GM13976 (cell line): ENCODE results near the gene SEMA7A.
"Not testable (repeated sequence)": the region's sequence is repeated elsewhere in the genome, so short reads cannot be mapped to it uniquely, and the experiment has no call there.

Experiments
- DNase-seq: peaks from one replicate; pipeline ENCODE4 v3.0.0; 2012; ENCODE audit warnings: low spot score
- CTCF ChIP-seq: IDR thresholded peaks from 2 replicates; pipeline ENCODE4 v1.5.1; 2012; ENCODE audit warnings: borderline replicate concordance, mild to moderate bottlenecking; ENCODE audit not compliant: insufficient read depth; ENCODE audit errors: extremely low read depth, missing control alignments, control extremely low read depth
- in situ Hi-C: fragments of 300-500 bp; cut with MboI; formaldehyde crosslinking; loops from one replicate; pipeline ENCODE4 v1.12.0; 2022; ENCODE audit warnings: low sequenced_read_pairs, mixed read lengths, inconsistent platforms; ENCODE audit not compliant: unreplicated experiment

SEMA7A gene

DNA sequence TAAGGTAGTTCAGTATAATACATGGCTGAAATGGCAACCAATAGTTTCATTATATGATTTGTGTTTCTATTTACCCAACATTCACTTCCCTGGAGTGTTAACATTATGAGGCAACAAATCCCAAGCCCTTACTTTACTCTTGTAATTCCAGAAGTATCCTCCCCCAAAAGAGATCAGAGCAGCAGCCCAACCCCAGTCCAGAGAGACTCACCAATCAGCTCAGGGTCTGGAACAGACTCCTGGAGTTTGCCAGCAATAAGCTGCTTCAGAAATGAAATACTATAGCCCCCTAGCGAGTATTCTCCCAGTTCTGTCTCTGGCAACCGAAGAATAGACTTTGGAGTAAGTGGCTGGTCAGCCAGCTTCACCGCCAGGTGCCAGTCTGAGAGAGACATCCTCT, 24.7 kb upstream of the SEMA7A start:
- no peak for TF ChIP-seq CTCF
- in situ Hi-C loops = no loop called here
- no peak for DNase-seq

DNA sequence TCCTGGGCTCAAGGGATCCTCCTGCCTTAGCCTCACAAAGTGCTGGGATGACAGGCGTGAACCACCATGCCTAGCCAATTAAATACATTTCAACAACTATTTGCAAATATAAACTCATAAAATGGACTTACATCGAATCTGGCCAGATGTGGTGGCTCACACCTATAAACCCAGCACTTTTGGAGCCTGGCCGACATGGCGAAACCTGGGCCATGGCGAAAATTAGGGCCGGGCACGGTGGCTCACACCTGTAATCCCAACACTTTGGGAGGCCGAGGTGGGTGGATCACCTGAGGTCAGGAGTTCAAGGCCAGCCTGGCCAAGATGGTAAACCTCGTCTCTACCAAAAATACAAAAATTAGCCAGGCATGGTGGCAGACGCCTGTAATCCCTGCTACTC, 23.3 kb upstream of the SEMA7A start:
- in situ Hi-C loops, DNase-seq: not testable (repeated sequence)

GRCh38 chr15:74454764-74455500, 21.2 kb upstream of the SEMA7A start:
- no peak for DNase-seq
- in situ Hi-C loops = no loop called here
- TF ChIP-seq CTCF = no peak

DNA sequence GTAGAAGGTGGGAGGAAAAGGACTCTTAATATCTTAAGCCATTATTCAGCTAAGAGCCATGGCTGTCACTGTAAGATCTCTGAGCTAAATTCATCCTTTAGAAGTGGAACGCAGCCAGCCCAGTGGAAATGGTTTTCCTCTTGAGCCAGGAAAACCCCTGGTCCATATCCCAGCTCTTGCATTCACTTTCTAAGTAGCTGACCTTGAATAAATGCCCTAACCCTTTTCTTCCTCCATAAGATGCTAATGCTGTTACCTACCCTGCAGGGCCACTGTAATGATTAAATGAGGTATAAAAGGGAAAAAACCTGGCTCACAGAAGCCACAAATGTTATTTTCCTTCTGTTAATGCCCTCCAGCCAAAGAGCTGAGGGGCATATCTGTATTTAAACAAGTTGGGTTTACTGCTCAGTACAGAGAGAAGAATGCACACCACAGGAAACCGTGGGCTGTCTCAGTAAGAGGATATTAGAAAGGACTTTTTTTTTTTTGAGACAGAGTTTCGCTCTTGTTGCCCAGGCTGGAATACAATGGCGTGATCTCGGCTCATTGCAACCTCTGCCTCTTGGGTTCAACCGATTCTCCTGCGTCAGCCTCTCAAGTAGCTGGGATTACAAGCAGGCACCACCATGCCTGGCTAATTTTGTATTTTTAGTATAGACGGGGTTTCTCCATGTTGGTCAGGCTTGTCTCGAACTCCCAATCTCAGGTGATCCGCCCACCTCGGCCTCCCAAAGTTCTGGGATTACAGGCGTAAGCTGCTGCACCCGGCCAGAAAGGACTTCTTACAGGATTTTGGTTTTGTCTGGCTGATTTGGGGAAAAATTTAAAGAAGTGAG, 20.4 kb upstream of the SEMA7A start:
- in situ Hi-C loops = no loop called here
- DNase-seq = no peak
- TF ChIP-seq CTCF = no peak

- in situ Hi-C loops = no loop called here
- no peak for TF ChIP-seq CTCF
- no peak for DNase-seq
These were observed 18.4 kb upstream of the SEMA7A start for GRCh38 chr15:74451861-74452835.

GRCh38 chr15:74451322-74451721, 17.6 kb upstream of the SEMA7A start:
- no peak for DNase-seq
- in situ Hi-C loops = no loop called here
- TF ChIP-seq CTCF = no peak
